Neuronal stem cell (in vitro differentiated cells): ENCODE measurements around the gene RNF187.
A peak's percentile ranks its signal among the peaks of the same experiment; 100 is the strongest.

Source experiments
- DNase-seq: peaks from one replicate; pipeline ENCODE4 v3.0.0-alpha.2; 2013; ENCODE audit warnings: low spot score
- H2AFZ ChIP-seq: one replicate; pipeline ENCODE4 v1.6.1; 2013; ENCODE audit warnings: mild to moderate bottlenecking, low read length, inconsistent platforms
- H2AK5ac ChIP-seq: 2 replicates; pipeline ENCODE4 v1.6.1; 2013; ENCODE audit warnings: low read depth, mild to moderate bottlenecking, inconsistent platforms, low read length, moderate library complexity, mixed read lengths
- H2BK120ac ChIP-seq: 2 replicates; pipeline ENCODE4 v1.6.1; 2013; ENCODE audit warnings: low read depth, mild to moderate bottlenecking, inconsistent platforms, low read length, moderate library complexity, mixed read lengths
- H2BK12ac ChIP-seq: one replicate; pipeline ENCODE4 v1.6.1; 2013; ENCODE audit warnings: low read length, inconsistent platforms
- H2BK15ac ChIP-seq: 2 replicates; pipeline ENCODE4 v1.6.1; 2013; ENCODE audit warnings: mild to moderate bottlenecking, low read length, inconsistent platforms, mixed read lengths
- H2BK5ac ChIP-seq: one replicate; pipeline ENCODE4 v1.6.1; 2013; ENCODE audit warnings: inconsistent platforms, mild to moderate bottlenecking, low read length, moderate library complexity
- H3K14ac ChIP-seq: one replicate; pipeline ENCODE4 v1.6.1; 2013; ENCODE audit warnings: low read length, inconsistent platforms
- H3K18ac ChIP-seq: 2 replicates; pipeline ENCODE4 v1.6.1; 2013; ENCODE audit warnings: low read length, inconsistent platforms
- H3K23ac ChIP-seq: 2 replicates; pipeline ENCODE4 v1.6.1; 2013; ENCODE audit warnings: low read depth, mild to moderate bottlenecking, mixed read lengths, low read length, inconsistent platforms; ENCODE audit not compliant: poor library complexity
- H3K27ac ChIP-seq: replicated peaks from 3 replicates; pipeline ENCODE4 v1.5.1; 2013; ENCODE audit warnings: low read length, inconsistent platforms
- H3K27me3 ChIP-seq, 3 experiments: 2 replicates each; pipeline ENCODE4 v1.6.1; 2013; ENCODE audit warnings: low read length in 3 of 3, mild to moderate bottlenecking in 2 of 3, inconsistent platforms in 1 of 3, low read depth in 1 of 3, mixed read lengths in 1 of 3, moderate library complexity in 1 of 3; ENCODE audit not compliant: control insufficient read depth in 3 of 3, insufficient read depth in 3 of 3
- H3K36me3 ChIP-seq, 2 donors: replicated peaks in 1 of 2; 2 replicates each; pipeline ENCODE4 v1.6.1; 2013; ENCODE audit warnings: low read length in 2 of 2; ENCODE audit not compliant: control insufficient read depth in 2 of 2, insufficient read depth in 2 of 2
- H3K4ac ChIP-seq: 2 replicates; pipeline ENCODE4 v1.6.1; 2013; ENCODE audit warnings: inconsistent platforms, mild to moderate bottlenecking, low read length, moderate library complexity
- H3K4me1 ChIP-seq, 2 donors: 1 replicate in 1 of 2; 2 replicates in 1 of 2; pipeline ENCODE4 v1.6.1; 2013; ENCODE audit warnings: low read length in 2 of 2, low read depth in 1 of 2; ENCODE audit not compliant: control insufficient read depth in 2 of 2, insufficient read depth in 1 of 2
- H3K4me2 ChIP-seq: one replicate; pipeline ENCODE4 v1.6.1; 2013; ENCODE audit warnings: mild to moderate bottlenecking, low read length, inconsistent platforms; ENCODE audit not compliant: insufficient read depth, poor library complexity, severe bottlenecking
- H3K4me3 ChIP-seq, 2 donors: 2 replicates each; pipeline ENCODE4 v1.5.1; 2013; ENCODE audit warnings: low read length in 2 of 2, mild to moderate bottlenecking in 2 of 2, inconsistent platforms in 1 of 2, moderate library complexity in 1 of 2
- H3K79me1 ChIP-seq: one replicate; pipeline ENCODE4 v1.6.1; 2013; ENCODE audit warnings: low read depth, mild to moderate bottlenecking, inconsistent platforms, low read length, moderate library complexity
- H3K9ac ChIP-seq: one replicate; pipeline ENCODE4 v1.6.1; 2013; ENCODE audit warnings: mild to moderate bottlenecking, low read depth, low read length, inconsistent platforms; ENCODE audit not compliant: poor library complexity
- H3K9me3 ChIP-seq, 2 donors: replicated peaks in 1 of 2; 2 replicates each; pipeline versions ENCODE3 to v1.6.1; 2013; ENCODE audit warnings: low read length in 2 of 2, mild to moderate bottlenecking in 2 of 2, inconsistent platforms in 1 of 2, low read depth in 1 of 2, mixed read lengths in 1 of 2, moderate library complexity in 1 of 2; ENCODE audit not compliant: control insufficient read depth in 2 of 2, insufficient read depth in 1 of 2
- H4K8ac ChIP-seq: one replicate; pipeline ENCODE4 v1.6.1; 2013; ENCODE audit warnings: low read depth, mild to moderate bottlenecking, inconsistent platforms, low read length, moderate library complexity
- H4K91ac ChIP-seq: one replicate; pipeline ENCODE4 v1.6.1; 2013; ENCODE audit warnings: low read length, low read depth, mild to moderate bottlenecking, inconsistent platforms; ENCODE audit not compliant: poor library complexity
- WGBS, 2 donors: extraction: QIAGEN DNeasy Blood & Tissue Kit; methylation state at CpG; one replicate each; pipeline ENCODE4 v1.1.7; 2013; ENCODE audit warnings: missing lambda C conversion rate in 2 of 2, mixed read lengths in 1 of 2; ENCODE audit not compliant: insufficient read length in 2 of 2, insufficient replicate concordance in 1 of 2; ENCODE audit errors: extremely low coverage in 2 of 2; 5-methylcytosine and 5-hydroxymethylcytosine counted together

RNF187 gene

GRCh38 chr1:228453614-228454013, 33.6 kb upstream of the RNF187 start:
- DNase-seq: no peak
- H3K9ac ChIP-seq: no peak overlapping the region
- no CpG with 5 or more reads among the region's 3 CpGs for WGBS, 2 donors

GRCh38 chr1:228454238-228454637, 32.9 kb upstream of the RNF187 start:
- DNase-seq: no peak

More at GRCh38 chr1:228453614-228454013, 33.6 kb upstream of the RNF187 start:
- Histone ChIP-seq H2BK120ac (no peak overlapping the region), H3K79me1 (no peaks in the 10 kb centered on the region), H3K23ac (no peak overlapping the region), H3K36me3 (peaks cover 0 to 11% of the 10 kb centered on the region in 2 donors), H3K4me1 (peaks cover 0 to 3% of the 10 kb centered on the region in 2 donors), H2BK12ac (no peak overlapping the region), H3K4ac (no peak overlapping the region), H2BK5ac (no peak overlapping the region), H3K4me2 (no peak overlapping the region), H3K27me3 (peaks cover 0 to 5% (median 0%) of the 10 kb centered on the region in 3 experiments), H3K14ac (no peak overlapping the region), H3K18ac (no peak overlapping the region), H4K8ac (no peak overlapping the region), H3K27ac (no peak overlapping the region), H3K9me3 (no peaks in the 10 kb centered on the region), H3K4me3 (no peak overlapping the region), H2AFZ (no peak overlapping the region), H4K91ac (no peak overlapping the region), H2AK5ac (no peak overlapping the region), H2BK15ac (no peak overlapping the region)

GRCh38 chr1:228455715-228456114, 31.5 kb upstream of the RNF187 start:
- H3K27me3 ChIP-seq: peaks cover 0 to 13% (median 0%) of the 10 kb centered on the region in 3 experiments
- WGBS, 2 donors: no CpG with 5 or more reads among the region's 1 CpG

More at GRCh38 chr1:228454238-228454637, 32.9 kb upstream of the RNF187 start:
- H3K9me3 ChIP-seq: no peaks in the 10 kb centered on the region
- no peak overlapping the region for H3K14ac ChIP-seq
- H2BK15ac ChIP-seq: no peak overlapping the region
- H3K36me3 ChIP-seq: peaks cover 0 to 11% of the 10 kb centered on the region in 2 donors
- no peak overlapping the region for H3K4ac ChIP-seq
- H3K18ac ChIP-seq: no peak overlapping the region
- H3K27me3 ChIP-seq: peaks cover 0 to 8% (median 0%) of the 10 kb centered on the region in 3 experiments
- H3K23ac ChIP-seq: no peak overlapping the region
- no peak overlapping the region for H2BK120ac ChIP-seq
- H3K79me1 ChIP-seq: no peaks in the 10 kb centered on the region
- H4K91ac ChIP-seq: no peak overlapping the region
- H2AFZ ChIP-seq: no peak overlapping the region
- H3K4me1 ChIP-seq: peaks cover 1 to 3% of the 10 kb centered on the region in 2 donors
- no CpG with 5 or more reads among the region's 1 CpG for WGBS, 2 donors
- H3K9ac ChIP-seq: no peak overlapping the region
- H4K8ac ChIP-seq: no peak overlapping the region
- no peak overlapping the region for H3K27ac ChIP-seq
- no peak overlapping the region for H2BK5ac ChIP-seq
- H2AK5ac ChIP-seq: no peak overlapping the region
- H3K4me2 ChIP-seq: no peak overlapping the region
- no peak overlapping the region for H3K4me3 ChIP-seq
- H2BK12ac ChIP-seq: no peak overlapping the region

DNA sequence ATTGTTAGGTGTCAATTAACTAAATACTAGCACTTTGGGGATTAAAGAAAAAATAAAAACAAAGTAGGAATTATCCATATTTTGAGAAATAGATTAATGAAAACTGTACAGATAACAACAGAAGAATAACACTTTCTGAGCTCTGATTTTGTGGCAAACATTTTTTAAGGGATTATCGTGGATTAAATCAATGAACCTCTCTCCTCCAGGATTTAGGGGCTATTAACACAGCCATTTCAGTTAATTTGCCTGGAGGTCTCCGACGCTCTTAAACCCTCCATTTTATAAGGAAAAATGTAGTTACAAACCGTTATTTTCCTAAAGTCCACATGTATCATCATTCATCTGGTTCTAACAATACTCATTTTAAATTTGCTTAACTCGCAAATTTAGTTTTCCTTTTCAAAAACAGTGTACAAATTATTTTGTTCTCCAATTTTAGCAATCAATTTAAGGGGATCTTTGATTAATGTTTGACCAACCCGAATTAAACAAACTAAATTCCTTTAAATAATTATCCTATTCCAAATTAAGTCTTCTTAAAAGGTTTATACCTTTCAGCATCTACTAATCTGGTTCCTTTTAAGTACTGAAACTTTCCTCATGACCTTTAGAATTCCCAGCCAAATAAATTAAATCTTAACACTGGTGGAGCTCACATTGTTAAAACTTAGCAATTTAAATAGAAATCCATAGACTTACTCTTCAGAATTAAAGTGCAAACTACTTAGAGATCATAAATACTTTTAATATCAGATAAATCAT, 30.7 kb upstream of the RNF187 start:
- Histone ChIP-seq H3K79me1 (no peaks in the 10 kb centered on the region), H2BK15ac (no peak overlapping the region), H3K27ac (no peak overlapping the region), H3K4me3 (peak overlapping the region in 1 of 2 donors; percentile 70), H3K4ac (no peak overlapping the region), H3K18ac (no peak overlapping the region), H4K91ac (no peak overlapping the region), H2AK5ac (no peak overlapping the region), H2BK120ac (no peak overlapping the region), H2BK5ac (no peak overlapping the region), H3K9me3 (no peaks in the 10 kb centered on the region), H3K9ac (no peak overlapping the region), H4K8ac (no peak overlapping the region), H3K23ac (no peak overlapping the region), H3K27me3 (peaks cover 0 to 14% (median 0%) of the 10 kb centered on the region in 3 experiments), H3K4me2 (peak overlapping the region; percentile 81), H3K4me1 (peaks cover 3 to 11% of the 10 kb centered on the region in 2 donors), H3K36me3 (peaks cover 0 to 11% of the 10 kb centered on the region in 2 donors), H2BK12ac (no peak overlapping the region), H3K14ac (no peak overlapping the region), H2AFZ (no peak overlapping the region)
- WGBS, 2 donors: no CpG with 5 or more reads among the region's 6 CpGs
- DNase-seq: no peak

More at GRCh38 chr1:228455715-228456114, 31.5 kb upstream of the RNF187 start:
- Histone ChIP-seq H2AK5ac (no peak overlapping the region), H3K4me2 (no peak overlapping the region), H3K4me3 (peak overlapping the region in 1 of 2 donors; percentile 70), H2BK120ac (no peak overlapping the region), H3K36me3 (peaks cover 0 to 11% of the 10 kb centered on the region in 2 donors), H3K14ac (no peak overlapping the region), H2BK15ac (no peak overlapping the region), H3K18ac (no peak overlapping the region), H4K8ac (no peak overlapping the region), H2BK5ac (no peak overlapping the region), H2AFZ (no peak overlapping the region), H2BK12ac (no peak overlapping the region), H3K4me1 (peaks cover 3 to 5% of the 10 kb centered on the region in 2 donors), H3K23ac (no peak overlapping the region), H3K9me3 (no peaks in the 10 kb centered on the region), H3K4ac (no peak overlapping the region), H3K79me1 (no peaks in the 10 kb centered on the region), H3K9ac (no peak overlapping the region), H3K27ac (no peak overlapping the region), H4K91ac (no peak overlapping the region)
- DNase-seq: no peak
